GM23338 (cell line): Measurements from ENCODE around the gene PAM16.

ENCODE experiments used
- EZH2 ChIP-seq: fragments of 200-600 bp; sonication (generic); IDR thresholded peaks from one replicate; pipeline ENCODE4 v1.8.0; 2017; ENCODE audit warnings: antibody characterized with exemption, mild to moderate bottlenecking, low read depth; ENCODE audit not compliant: unreplicated experiment
- EZH2phosphoT487 ChIP-seq: fragments of 200-600 bp; sonication (generic); IDR thresholded peaks from one replicate; pipeline ENCODE4 v1.8.1; 2018; ENCODE audit warnings: antibody characterized with exemption; ENCODE audit not compliant: unreplicated experiment
- POLR2AphosphoS5 ChIP-seq: IDR thresholded peaks from 2 replicates; pipeline ENCODE4 v1.6.1; 2016; ENCODE audit warnings: antibody characterized with exemption, low read depth
- REST ChIP-seq: IDR thresholded peaks from one replicate; pipeline ENCODE4 v1.6.1; 2018; ENCODE audit warnings: antibody characterized with exemption; ENCODE audit not compliant: unreplicated experiment
- STAT1 ChIP-seq: IDR thresholded peaks from one replicate; pipeline ENCODE4 v1.6.1; 2016; ENCODE audit warnings: antibody characterized with exemption; ENCODE audit not compliant: unreplicated experiment
- TF ChIP-seq, protein P1 (sequence below), 2 experiments: fragments of 200-600 bp in 1 of 2; sonication (generic) in 1 of 2; conservative IDR thresholded peaks; 2 replicates each; pipeline versions ENCODE4 v1.5.1 to v1.6.1; 2016 to 2017; ENCODE audit warnings: antibody characterized with exemption in 2 of 2, low read depth in 2 of 2, mild to moderate bottlenecking in 2 of 2, moderate library complexity in 1 of 2

GRCh38 chr16:4323845-4324488, 27.2 kb downstream of the PAM16 start:
- TF ChIP-seq STAT1: no peak
- TF ChIP-seq, protein P1, sequence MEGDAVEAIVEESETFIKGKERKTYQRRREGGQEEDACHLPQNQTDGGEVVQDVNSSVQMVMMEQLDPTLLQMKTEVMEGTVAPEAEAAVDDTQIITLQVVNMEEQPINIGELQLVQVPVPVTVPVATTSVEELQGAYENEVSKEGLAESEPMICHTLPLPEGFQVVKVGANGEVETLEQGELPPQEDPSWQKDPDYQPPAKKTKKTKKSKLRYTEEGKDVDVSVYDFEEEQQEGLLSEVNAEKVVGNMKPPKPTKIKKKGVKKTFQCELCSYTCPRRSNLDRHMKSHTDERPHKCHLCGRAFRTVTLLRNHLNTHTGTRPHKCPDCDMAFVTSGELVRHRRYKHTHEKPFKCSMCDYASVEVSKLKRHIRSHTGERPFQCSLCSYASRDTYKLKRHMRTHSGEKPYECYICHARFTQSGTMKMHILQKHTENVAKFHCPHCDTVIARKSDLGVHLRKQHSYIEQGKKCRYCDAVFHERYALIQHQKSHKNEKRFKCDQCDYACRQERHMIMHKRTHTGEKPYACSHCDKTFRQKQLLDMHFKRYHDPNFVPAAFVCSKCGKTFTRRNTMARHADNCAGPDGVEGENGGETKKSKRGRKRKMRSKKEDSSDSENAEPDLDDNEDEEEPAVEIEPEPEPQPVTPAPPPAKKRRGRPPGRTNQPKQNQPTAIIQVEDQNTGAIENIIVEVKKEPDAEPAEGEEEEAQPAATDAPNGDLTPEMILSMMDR (conservative IDR thresholded peaks at IDR 0.05; ENCODE audit: low read depth in 2 of 2): no peak
- TF ChIP-seq EZH2: no peak
- no peak for TF ChIP-seq EZH2phosphoT487
- no peak for TF ChIP-seq REST
- TF ChIP-seq POLR2AphosphoS5: no peak
